ENCODE data around the gene TICAM1. TPM values are rescaled to one million over a fixed set of nuclear protein-coding genes. Genes with fewer than 3 reads are reported as not detected.
A peak's percentile ranks its signal among the peaks of the same experiment; 100 is the strongest.

Gene TICAM1
- total and polyA plus RNA-seq, 2 experiments from 2014 or later, result 3.7 to 21.3 TPM

GRCh38 chr19:4773047-4773640 is 58.4 kb downstream of the TICAM1 start:
- H3K27me3 ChIP-seq, result no peaks in the 10 kb centered on the region
- H4K20me1 ChIP-seq (ENCODE audit: insufficient read depth, poor library complexity, severe bottlenecking), result no peaks in the 10 kb centered on the region
- H3K79me2 ChIP-seq, result no peaks in the 10 kb centered on the region
- no peak overlapping the region for H3K4me2 ChIP-seq
- TF ChIP-seq EZH2 (IDR thresholded peaks at IDR 0.05; ENCODE audit: borderline replicate concordance) (no peak), CTCF (IDR thresholded peaks at IDR 0.05; ENCODE audit: poor library complexity) (no peak), EZH2phosphoT487 (IDR thresholded peaks at IDR 0.05; ENCODE audit: low read depth, severe bottlenecking, unreplicated experiment) (no peak)
- H3K36me3 ChIP-seq (replicated peaks; ENCODE audit: insufficient read depth, low read depth), result no peaks in the 10 kb centered on the region
- no peaks in the 10 kb centered on the region for H3K4me1 ChIP-seq (ENCODE audit: insufficient read depth)
- no peaks in the 10 kb centered on the region for H3K9me3 ChIP-seq (ENCODE audit: low read depth)
- H3K4me3 ChIP-seq, result no peak overlapping the region
- H2AFZ ChIP-seq, result no peak overlapping the region
- WGBS (ENCODE audit: low lambda C conversion rate, missing lambda C conversion rate), result 64% methylated on average over 9 of the region's 9 CpGs
- no peak for DNase-seq (ENCODE audit: low spot score)
- H3K27ac ChIP-seq, result no peak overlapping the region
- H3K9me2 ChIP-seq (replicated peaks; ENCODE audit: insufficient read depth), result no peaks in the 10 kb centered on the region

GRCh38 chr19:4772566-4772965 is 58.9 kb downstream of the TICAM1 start:
- Histone ChIP-seq H3K9me3 (ENCODE audit: low read depth) (no peaks in the 10 kb centered on the region), H3K27ac (no peak overlapping the region), H3K27me3 (no peaks in the 10 kb centered on the region), H3K9me2 (replicated peaks; ENCODE audit: insufficient read depth) (no peaks in the 10 kb centered on the region), H3K36me3 (replicated peaks; ENCODE audit: insufficient read depth, low read depth) (no peaks in the 10 kb centered on the region), H3K4me2 (no peak overlapping the region), H4K20me1 (ENCODE audit: insufficient read depth, poor library complexity, severe bottlenecking) (no peaks in the 10 kb centered on the region), H2AFZ (no peak overlapping the region), H3K79me2 (no peaks in the 10 kb centered on the region), H3K4me3 (no peak overlapping the region), H3K4me1 (ENCODE audit: insufficient read depth) (no peaks in the 10 kb centered on the region)
- TF ChIP-seq EZH2phosphoT487 (IDR thresholded peaks at IDR 0.05; ENCODE audit: low read depth, severe bottlenecking, unreplicated experiment) (no peak), EZH2 (IDR thresholded peaks at IDR 0.05; ENCODE audit: borderline replicate concordance) (no peak), CTCF (IDR thresholded peaks at IDR 0.05; ENCODE audit: poor library complexity) (no peak)
- WGBS (ENCODE audit: low lambda C conversion rate, missing lambda C conversion rate), result 50% methylated on average over 2 of the region's 2 CpGs
- DNase-seq (ENCODE audit: low spot score), result no peak

GRCh38 chr19:4768934-4769777 is 62.4 kb downstream of the TICAM1 start:
- Histone ChIP-seq H3K4me2 (no peak overlapping the region), H3K4me1 (ENCODE audit: insufficient read depth) (no peaks in the 10 kb centered on the region), H3K9me3 (ENCODE audit: low read depth) (no peaks in the 10 kb centered on the region), H3K4me3 (no peak overlapping the region), H3K27me3 (no peaks in the 10 kb centered on the region), H3K36me3 (replicated peaks; ENCODE audit: insufficient read depth, low read depth) (no peaks in the 10 kb centered on the region), H2AFZ (no peak overlapping the region), H3K79me2 (no peaks in the 10 kb centered on the region), H4K20me1 (ENCODE audit: insufficient read depth, poor library complexity, severe bottlenecking) (no peaks in the 10 kb centered on the region), H3K27ac (no peak overlapping the region), H3K9me2 (replicated peaks; ENCODE audit: insufficient read depth) (no peaks in the 10 kb centered on the region)
- 19% methylated on average over 37 of the region's 37 CpGs for WGBS (ENCODE audit: low lambda C conversion rate, missing lambda C conversion rate)
- peak; percentile 96 for DNase-seq (ENCODE audit: low spot score)
- TF ChIP-seq CTCF (IDR thresholded peaks at IDR 0.05; ENCODE audit: poor library complexity), result no peak
- TF ChIP-seq EZH2 (IDR thresholded peaks at IDR 0.05; ENCODE audit: borderline replicate concordance), result no peak
- TF ChIP-seq EZH2phosphoT487 (IDR thresholded peaks at IDR 0.05; ENCODE audit: low read depth, severe bottlenecking, unreplicated experiment), result no peak

Small RNA genes lying within 50 kb of the gene (microRNA-seq; reads per million reads assigned to microRNA genes)
- gene MIR7-3, result 2.7 reads per million

Small RNA genes lying within 50 kb of the gene (small RNA-seq; reads per million reads assigned to genes)
- 0.09 reads per million for gene MIR7-3

Other genes with a start within 250 kb of the TICAM1 start
- gene TNFAIP8L1, start 192.2 kb downstream of the TICAM1 start, total RNA-seq, result 10.0 and 13.6 TPM in 2 replicates
- gene TNFAIP8L1, start 192.2 kb downstream of the TICAM1 start, polyA plus RNA-seq, result 8.7 and 14.3 TPM in 2 replicates
- gene MYDGF, start 161.4 kb downstream of the TICAM1 start, total RNA-seq, result 125 and 158 TPM in 2 replicates
- 365 and 405 TPM in 2 replicates for gene MYDGF, start 161.4 kb downstream of the TICAM1 start, polyA plus RNA-seq
- gene DPP9, start 107.9 kb downstream of the TICAM1 start, total RNA-seq, result 17.6 and 27.6 TPM in 2 replicates
- 32.6 and 32.7 TPM in 2 replicates for gene DPP9, start 107.9 kb downstream of the TICAM1 start, polyA plus RNA-seq
- 8.3 and 9.2 TPM in 2 replicates for gene FEM1A, start 40.0 kb downstream of the TICAM1 start, total RNA-seq
- gene FEM1A, start 40.0 kb downstream of the TICAM1 start, polyA plus RNA-seq, result 1.2 and 1.3 TPM in 2 replicates
- 97.8 and 108 TPM in 2 replicates for gene PLIN3, start 36.0 kb upstream of the TICAM1 start, total RNA-seq
- 118 and 121 TPM in 2 replicates for gene PLIN3, start 36.0 kb upstream of the TICAM1 start, polyA plus RNA-seq
- not detected in 2 replicates for gene ARRDC5, start 71.2 kb upstream of the TICAM1 start, total RNA-seq
- gene ARRDC5, start 71.2 kb upstream of the TICAM1 start, polyA plus RNA-seq, result 0.12 TPM in 1 of 2 replicates, not detected in the other
- gene UHRF1, start 77.8 kb upstream of the TICAM1 start, total RNA-seq, result 5.1 and 9.9 TPM in 2 replicates
- gene UHRF1, start 77.8 kb upstream of the TICAM1 start, polyA plus RNA-seq, result 11.5 and 13.6 TPM in 2 replicates
- gene KDM4B, start 137.4 kb upstream of the TICAM1 start, total RNA-seq, result 18.4 and 22.2 TPM in 2 replicates
- 29.6 and 34.0 TPM in 2 replicates for gene KDM4B, start 137.4 kb upstream of the TICAM1 start, polyA plus RNA-seq

Measured in hepatocyte (in vitro differentiated cells).